Endothelial cell of umbilical vein (primary cell): Measurements from ENCODE around the gene CACNA2D1. TPM values are rescaled to one million over a fixed set of nuclear protein-coding genes. Genes with fewer than 3 reads are reported as not detected.
A peak's percentile ranks its signal among the peaks of the same experiment; 100 is the strongest.

Source experiments
- BruUV-seq: library from RNA; stranded (reverse); fragments of 400-500 nt; replicated peaks from 2 replicates; lab custom pipeline; 2021; lab: Mats Ljungman, UMichigan
- CTCF ChIA-PET: fragments of 300-600, 350-600 bp; sonication (Branson Sonifier 250); formaldehyde crosslinking; loops from one replicate; lab custom pipeline; 2021; ENCODE audit warnings: antibody characterized with exemption, inconsistent platforms; lab: Charles Lee
- POLR2A ChIA-PET: fragments of 300-600, 350-600 bp; sonication (Branson Sonifier 250); formaldehyde crosslinking; loops from one replicate; lab custom pipeline; 2021; ENCODE audit warnings: antibody characterized with exemption, inconsistent platforms; lab: Charles Lee
- DNase-seq: peaks from one replicate; pipeline ENCODE4 v3.0.0-alpha.2; 2011; ENCODE audit warnings: low read depth, low spot score
- FAIRE-seq: peaks from 2 replicates; lab custom pipeline; 2011; peaks lifted over from hg19 to GRCh38; lab: Jason Lieb, UNC
- H2AFZ ChIP-seq: 2 replicates; pipeline ENCODE4 v1.6.0; 2012; ENCODE audit warnings: low read depth, low read length, control low read depth, inconsistent platforms
- H3K27ac ChIP-seq: 2 replicates; pipeline ENCODE4 v1.5.1; 2011; ENCODE audit warnings: low read depth, mild to moderate bottlenecking, control low read depth, low read length, moderate library complexity; ENCODE audit not compliant: insufficient read depth
- H3K27me3 ChIP-seq, 2 experiments: 2 replicates each; pipeline versions ENCODE4 v1.6.0 to v1.6.1; 2011; ENCODE audit warnings: low read length in 2 of 2, mixed read lengths in 1 of 2; ENCODE audit not compliant: control insufficient read depth in 2 of 2, insufficient read depth in 2 of 2
- H3K36me3 ChIP-seq, 2 experiments: 2 replicates in 1 of 2; 3 replicates in 1 of 2; pipeline ENCODE4 v1.5.1; 2011; ENCODE audit warnings: low read length in 2 of 2, mild to moderate bottlenecking in 1 of 2, moderate library complexity in 1 of 2; ENCODE audit not compliant: control insufficient read depth in 2 of 2, insufficient read depth in 2 of 2; ENCODE audit errors: extremely low read depth in 1 of 2
- H3K4me1 ChIP-seq: 3 replicates; pipeline ENCODE4 v1.5.1; 2011; ENCODE audit warnings: mild to moderate bottlenecking, low read length; ENCODE audit not compliant: control insufficient read depth, insufficient read depth; ENCODE audit errors: extremely low read depth
- H3K4me2 ChIP-seq: 2 replicates; pipeline ENCODE4 v1.6.1; 2011; ENCODE audit warnings: low read length, control low read depth, mixed read lengths; ENCODE audit not compliant: insufficient read depth
- H3K4me3 ChIP-seq, 3 experiments: fragments of 200-600 bp in 1 of 3; sonication (generic), shearing (Covaris generic) in 1 of 3; replicated peaks in 1 of 3; 2 replicates each; pipeline ENCODE4 v1.5.1; 2011 to 2016; ENCODE audit warnings: control low read depth in 3 of 3, low read length in 3 of 3, mild to moderate bottlenecking in 2 of 3, inconsistent platforms in 1 of 3, low read depth in 1 of 3, moderate library complexity in 1 of 3; ENCODE audit not compliant: insufficient read depth in 1 of 3
- H3K79me2 ChIP-seq: 2 replicates; pipeline ENCODE4 v1.6.0; 2012; ENCODE audit warnings: low read length, inconsistent platforms; ENCODE audit not compliant: control insufficient read depth, insufficient read depth
- H3K9ac ChIP-seq: replicated peaks from 2 replicates; pipeline ENCODE3; 2011; ENCODE audit warnings: low read length, control low read depth; ENCODE audit not compliant: insufficient read depth; ENCODE audit errors: extremely low read depth
- H3K9me1 ChIP-seq: replicated peaks from 3 replicates; pipeline ENCODE4 v1.6.0; 2011; ENCODE audit warnings: mild to moderate bottlenecking, low read length; ENCODE audit not compliant: control insufficient read depth, insufficient read depth; ENCODE audit errors: extremely low read depth
- H3K9me3 ChIP-seq: replicated peaks from 2 replicates; pipeline ENCODE4 v1.5.1; 2012; ENCODE audit warnings: low read length, inconsistent platforms; ENCODE audit not compliant: control insufficient read depth, insufficient read depth
- H4K20me1 ChIP-seq: replicated peaks from 2 replicates; pipeline ENCODE3; 2011; ENCODE audit warnings: mild to moderate bottlenecking, low read length; ENCODE audit not compliant: control insufficient read depth, insufficient read depth; ENCODE audit errors: extremely low read depth
- CTCF ChIP-seq, 2 donors: IDR thresholded peaks; 1 replicate in 1 of 2; 2 replicates in 1 of 2; pipeline ENCODE4 v1.5.1; 2011; ENCODE audit warnings: low read length in 2 of 2, mild to moderate bottlenecking in 2 of 2, moderate library complexity in 2 of 2, control low read depth in 1 of 2, inconsistent platforms in 1 of 2, low read depth in 1 of 2; ENCODE audit not compliant: insufficient read depth in 1 of 2; ENCODE audit errors: extremely low read depth in 1 of 2
- EZH2 ChIP-seq: IDR thresholded peaks from 2 replicates; pipeline ENCODE4 v1.6.1; 2012; ENCODE audit warnings: borderline replicate concordance, low read depth, mild to moderate bottlenecking, moderate library complexity, low read length, inconsistent platforms; ENCODE audit not compliant: severe bottlenecking
- FOS ChIP-seq: IDR thresholded peaks from 2 replicates; pipeline ENCODE4 v1.6.1; 2011; ENCODE audit warnings: mild to moderate bottlenecking, low read length, moderate library complexity, borderline replicate concordance; ENCODE audit not compliant: insufficient read depth
- GATA2 ChIP-seq: IDR thresholded peaks from 2 replicates; pipeline ENCODE4 v1.7.0; 2011; ENCODE audit warnings: low read depth, mild to moderate bottlenecking, moderate library complexity, mixed read lengths, low read length; ENCODE audit not compliant: insufficient read length, insufficient read depth
- MAX ChIP-seq: IDR thresholded peaks from 2 replicates; pipeline ENCODE4 v1.6.1; 2011; ENCODE audit not compliant: insufficient read depth, insufficient read length
- MYC ChIP-seq: IDR thresholded peaks from one replicate; pipeline ENCODE4 v1.6.1; 2011; ENCODE audit warnings: mild to moderate bottlenecking, low read depth, low read length
- dilution Hi-C: fragments of 300-500 bp; cut with MboI; formaldehyde crosslinking; loops from one replicate; pipeline ENCODE4 v1.15.0; 2019; ENCODE audit warnings: low sequenced_read_pairs; ENCODE audit not compliant: extremely low pct_ligation_motif_present
- intact Hi-C: fragments of 100-400 bp; cut with micrococcal nuclease; formaldehyde crosslinking; loops from one replicate; pipeline ENCODE4 v1.10.0; 2022
- polyA plus RNA-seq, 4 experiments: library from polyadenylated mRNA; depleted of rRNA in 3 of 4; stranded (reverse) in 3 of 4; unstranded in 1 of 4; fragments of >200 nt; gene quantifications; 2 replicates each; pipeline versions ENCODE4 v1.2.1 to v1.2.3, GENCODE V29; 2011 to 2012; ENCODE audit warnings: missing spikeins in 1 of 4
- total RNA-seq: library from RNA; stranded (reverse); gene quantifications from 2 replicates; pipeline ENCODE4 v1.2.3, GENCODE V29; 2021

CACNA2D1 gene
- total and polyA plus RNA-seq, 2 donors (not counting 3 experiments of a cell fraction or from before 2014, with no cell fraction given), result 4.1 to 38.6 TPM

- FAIRE-seq (peak; percentile 18), DNase-seq (peak; percentile 47)
- intact Hi-C loops, result loop anchor here (1.0 to 5.0 kb wide), 7 partner anchors 124 to 999 kb away; no protein-coding TSS in a partner anchor
- Histone ChIP-seq H3K4me1 (no peaks in the 10 kb centered on the region), H3K9ac (no peak overlapping the region), H3K4me2 (no peak overlapping the region), H2AFZ (no peak overlapping the region), H3K27ac (no peak overlapping the region), H3K9me3 (no peaks in the 10 kb centered on the region), H4K20me1 (no peaks in the 10 kb centered on the region), H3K79me2 (no peaks in the 10 kb centered on the region), H3K27me3 (no peaks in the 10 kb centered on the region), H3K4me3 (no peak overlapping the region), H3K36me3 (no peaks in the 10 kb centered on the region), H3K9me1 (no peaks in the 10 kb centered on the region)
- dilution Hi-C loops, result no loop called here
- BruUV-seq, result no TSS peak
- ChIA-PET POLR2A (no interaction called here), CTCF (interaction anchor here (0.9 to 2.7 kb wide), 40 partner anchors 9 to 997 kb away, joined by 3 to 66 read pairs (median 4); no protein-coding TSS in a partner anchor)
- TF ChIP-seq CTCF (IDR thresholded peaks at IDR 0.05; ENCODE audit: extremely low read depth in 1 of 2, insufficient read depth in 1 of 2, low read depth in 1 of 2, low read length in 2 of 2) (peak; percentile 33 to 55), MAX (no peak), GATA2 (no peak), MYC (no peak), EZH2 (no peak), FOS (no peak)
Measured at GRCh38 chr7:82481499-82482097, 38.0 kb upstream of the CACNA2D1 start.
